WTC11 (cell line): ENCODE data around the gene DRC3.

Source experiments
- ARID4B ChIP-seq: sonication (generic); formaldehyde crosslinking; IDR thresholded peaks from 2 replicates; pipeline ENCODE4 v1.8.0; 2023; ENCODE audit warnings: missing genetic modification reagents, mild to moderate bottlenecking, borderline replicate concordance
- CTCF ChIP-seq: fragments of 200-600 bp; IDR thresholded peaks from 2 replicates; pipeline ENCODE4 v1.8.0; 2022; ENCODE audit warnings: antibody characterized with exemption
- ELF4 ChIP-seq: sonication (generic); formaldehyde crosslinking; IDR thresholded peaks from 2 replicates; pipeline ENCODE4 v1.8.1; 2022; ENCODE audit warnings: low read depth, mild to moderate bottlenecking, moderate library complexity, missing genetic modification reagents
- ERG ChIP-seq: fragments of 250-450 bp; sonication (Bioruptor Pico); IDR thresholded peaks from 2 replicates; pipeline ENCODE4 v1.8.0; 2021; ENCODE audit warnings: mild to moderate bottlenecking
- HMGXB4 ChIP-seq: sonication (generic); formaldehyde crosslinking; IDR thresholded peaks from 2 replicates; pipeline ENCODE4 v1.8.1; 2023; ENCODE audit warnings: mild to moderate bottlenecking, moderate library complexity, missing genetic modification reagents
- NFE2L1 ChIP-seq: sonication (generic); formaldehyde crosslinking; IDR thresholded peaks from 2 replicates; pipeline ENCODE4 v1.8.1; 2023; ENCODE audit warnings: missing genetic modification reagents
- NR3C1 ChIP-seq: sonication (generic); formaldehyde crosslinking; conservative IDR thresholded peaks from 2 replicates; pipeline ENCODE4 v1.8.1; 2023; ENCODE audit warnings: low read depth, mild to moderate bottlenecking, missing genetic modification reagents
- SMAD3 ChIP-seq: sonication (generic); formaldehyde crosslinking; IDR thresholded peaks from 2 replicates; pipeline ENCODE4 v1.8.0; 2022; ENCODE audit warnings: missing genetic modification reagents, mild to moderate bottlenecking, borderline replicate concordance
- USF2 ChIP-seq: sonication (generic); formaldehyde crosslinking; IDR thresholded peaks from 2 replicates; pipeline ENCODE4 v1.8.1; 2023; ENCODE audit warnings: mild to moderate bottlenecking, missing genetic modification reagents, moderate library complexity
- ZNF317 ChIP-seq: sonication (generic); formaldehyde crosslinking; IDR thresholded peaks from 2 replicates; pipeline ENCODE4 v1.8.1; 2023; ENCODE audit warnings: low read depth, mild to moderate bottlenecking, moderate library complexity, missing genetic modification reagents, borderline replicate concordance

GRCh38 chr17:17934214-17934613 is 38.4 kb upstream of the DRC3 start:
- TF ChIP-seq ERG (CRISPR knock-in tag) = no peak
- TF ChIP-seq SMAD3 (CRISPR knock-in tag) = no peak
- no peak for TF ChIP-seq ELF4 (CRISPR knock-in tag)
- TF ChIP-seq ZNF317 (CRISPR knock-in tag) = no peak
- no peak for TF ChIP-seq CTCF
- TF ChIP-seq USF2 (CRISPR knock-in tag) = no peak
- TF ChIP-seq NR3C1 = no peak
- no peak for TF ChIP-seq HMGXB4 (CRISPR knock-in tag)
- TF ChIP-seq NFE2L1 = no peak
- no peak for TF ChIP-seq ARID4B (CRISPR knock-in tag)
